ENCODE measurements around the gene SERPINI1.

Gene SERPINI1

DNA sequence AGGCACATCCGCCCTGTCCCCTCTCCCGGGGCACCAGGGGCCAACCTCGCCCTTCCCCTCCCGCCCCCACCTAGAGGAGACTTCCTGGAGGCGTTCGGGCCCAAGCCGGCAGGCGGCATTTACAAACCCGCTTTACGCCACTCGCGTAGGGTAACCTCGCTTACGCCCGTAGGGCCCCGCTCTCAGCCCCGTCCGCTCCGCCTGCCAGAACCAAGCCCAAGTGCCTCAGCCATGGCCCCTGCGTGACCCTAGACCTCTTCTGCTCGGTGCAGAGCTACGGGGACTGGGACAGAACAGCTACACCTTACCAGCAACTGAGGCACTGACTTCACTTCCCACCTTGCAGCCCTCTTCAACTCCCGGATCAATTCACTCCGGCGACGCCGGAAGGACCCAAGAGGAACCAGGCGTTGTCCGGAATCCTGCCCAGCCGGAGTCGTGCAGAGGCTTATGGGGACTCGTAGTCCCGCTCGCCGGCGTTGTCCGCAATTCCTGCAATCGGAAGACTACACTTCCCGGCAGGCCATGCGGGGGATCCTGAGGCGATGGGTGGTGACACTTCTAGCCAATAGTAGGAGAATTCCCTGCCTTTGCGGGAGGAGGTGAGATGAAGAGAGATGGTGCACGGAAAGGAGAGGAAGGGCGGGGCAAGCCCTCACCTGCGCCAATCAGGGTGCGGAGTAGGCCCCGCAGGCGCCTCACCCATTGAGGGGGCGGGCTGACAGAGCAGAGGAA, 856 bp upstream of the SERPINI1 start, which contains the start of gene PDCD10:
Gene PDCD10 (minus strand): TSS at position 395 of the 735 bp plus-strand sequence. CDS start 14,735 bp downstream, outside the sequence.
- peak; percentile 93 to 94 for DNase-seq (ENCODE audit: low read depth in 2 of 2)

GRCh38 chr3:167736264-167736787, 805 bp downstream of the SERPINI1 start:
- no peak for DNase-seq (ENCODE audit: low read depth in 2 of 2)

GRCh38 chr3:167736997-167737396, 1.5 kb downstream of the SERPINI1 start:
- no peak for DNase-seq (ENCODE audit: low read depth in 2 of 2)

DNA sequence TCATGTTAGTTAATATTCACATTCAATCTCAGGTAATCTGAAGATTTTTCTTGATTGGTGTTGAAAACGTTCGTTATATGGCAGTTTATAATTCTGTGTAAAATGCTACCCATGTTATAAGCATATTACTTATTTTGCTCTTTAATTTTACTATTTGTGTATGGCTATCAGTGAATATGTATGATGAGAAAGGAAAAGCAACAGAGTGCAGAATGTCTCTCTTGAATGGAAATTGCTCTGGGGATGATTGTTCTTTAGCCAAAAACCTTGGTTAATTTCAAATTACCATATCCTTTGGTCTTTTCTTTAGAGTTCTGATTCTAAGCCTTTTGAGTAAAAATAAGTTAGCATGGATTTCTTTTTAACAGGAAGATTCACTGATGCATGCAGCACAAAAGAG, 2.5 kb downstream of the SERPINI1 start:
- DNase-seq (ENCODE audit: low read depth in 2 of 2): no peak

DNA sequence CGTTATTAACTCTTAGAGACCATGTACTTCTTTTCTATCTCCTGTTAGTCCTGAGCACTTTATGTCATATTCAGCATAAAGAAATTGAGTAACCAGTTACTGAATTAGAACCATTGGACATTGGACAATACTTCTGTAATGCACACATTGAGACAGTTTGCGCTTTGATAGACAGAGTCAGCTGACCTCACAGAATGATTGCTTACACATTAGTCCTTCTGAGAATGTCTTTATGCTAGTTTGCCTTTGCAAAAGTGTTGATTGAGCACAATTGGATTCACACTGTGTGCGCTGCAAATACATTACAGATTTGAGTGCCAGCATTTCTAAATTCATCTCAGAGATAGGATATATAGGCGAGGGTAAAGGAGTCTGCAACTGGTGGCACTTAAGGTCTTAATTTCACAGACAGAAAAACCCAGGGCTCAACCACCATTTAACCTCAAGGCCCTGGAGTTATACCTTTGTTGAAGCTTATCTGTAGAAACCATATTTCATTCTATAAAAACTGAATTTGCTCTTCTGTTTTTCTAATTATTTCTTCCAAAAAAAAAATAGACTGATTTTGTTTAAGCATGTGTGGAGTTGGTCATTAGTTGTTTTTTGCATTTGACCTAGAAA, 3.8 kb downstream of the SERPINI1 start:
- no peak for DNase-seq (ENCODE audit: low read depth in 2 of 2)

GRCh38 chr3:167740961-167741587, 5.6 kb downstream of the SERPINI1 start:
- DNase-seq (ENCODE audit: low read depth in 2 of 2): no peak

GRCh38 chr3:167742338-167742737, 6.8 kb downstream of the SERPINI1 start:
- DNase-seq (ENCODE audit: low read depth in 2 of 2): no peak

DNA sequence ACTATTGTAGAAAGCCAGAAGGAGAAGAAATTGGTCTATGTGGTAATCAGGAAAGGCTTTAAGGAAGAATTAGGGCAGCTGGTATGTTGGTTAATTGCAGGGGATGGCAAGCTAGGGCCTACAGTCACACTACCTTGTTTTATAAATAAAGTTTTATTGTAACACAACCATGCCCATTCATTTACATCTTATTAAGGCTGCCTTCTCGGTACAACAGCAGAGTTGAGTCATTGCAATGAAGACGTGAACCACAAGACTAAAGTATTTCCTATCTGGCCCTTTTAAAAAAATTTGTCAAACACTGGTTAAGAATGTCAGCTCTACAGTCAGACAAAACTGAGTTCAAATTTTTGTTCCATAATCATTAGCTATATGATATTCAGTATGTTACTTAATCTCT, 8.3 kb downstream of the SERPINI1 start:
- no peak for DNase-seq (ENCODE audit: low read depth in 2 of 2)

GRCh38 chr3:167749209-167749608, 13.7 kb downstream of the SERPINI1 start:
- no peak for DNase-seq (ENCODE audit: low read depth in 2 of 2)

- DNase-seq (ENCODE audit: low read depth in 2 of 2): no peak
Observed at GRCh38 chr3:167749728-167750127, 14.2 kb downstream of the SERPINI1 start.

DNA sequence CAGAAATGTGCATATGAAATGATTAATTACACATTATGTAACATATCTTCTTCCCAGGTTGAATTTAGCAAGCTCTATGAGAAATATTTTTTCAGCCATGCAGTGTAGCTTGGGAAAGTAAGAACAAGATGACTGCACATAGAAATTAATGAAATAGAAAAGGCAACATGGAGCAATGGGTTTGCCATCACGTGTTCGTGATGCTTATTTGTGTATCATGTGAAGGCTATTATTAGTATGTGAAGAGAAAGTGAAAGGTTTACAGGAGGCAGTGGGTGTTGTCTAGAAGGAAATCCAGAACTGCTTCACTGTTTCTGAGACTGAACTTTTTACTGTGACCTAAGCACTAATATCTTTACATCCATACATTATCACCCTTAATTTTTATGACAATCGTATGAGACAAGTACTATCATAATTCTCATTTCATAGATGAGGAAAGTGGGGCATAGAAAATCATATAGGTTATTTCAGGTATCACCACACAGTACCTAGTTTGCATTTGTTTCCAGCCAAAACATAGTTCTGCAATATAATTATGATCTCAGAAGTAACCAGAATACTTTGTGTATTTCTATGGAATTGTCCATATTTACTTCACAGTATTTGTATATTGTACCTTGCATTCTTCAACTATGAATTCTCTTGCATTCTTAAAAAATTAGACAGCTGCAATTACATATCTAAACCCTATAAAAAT, 14.9 kb downstream of the SERPINI1 start:
- no peak for DNase-seq (ENCODE audit: low read depth in 2 of 2)

- DNase-seq (ENCODE audit: low read depth in 2 of 2): no peak
Observed at GRCh38 chr3:167754049-167754448, 18.5 kb downstream of the SERPINI1 start.

GRCh38 chr3:167761302-167761701, 25.8 kb downstream of the SERPINI1 start:
- DNase-seq (ENCODE audit: low read depth in 2 of 2): no peak

DNA sequence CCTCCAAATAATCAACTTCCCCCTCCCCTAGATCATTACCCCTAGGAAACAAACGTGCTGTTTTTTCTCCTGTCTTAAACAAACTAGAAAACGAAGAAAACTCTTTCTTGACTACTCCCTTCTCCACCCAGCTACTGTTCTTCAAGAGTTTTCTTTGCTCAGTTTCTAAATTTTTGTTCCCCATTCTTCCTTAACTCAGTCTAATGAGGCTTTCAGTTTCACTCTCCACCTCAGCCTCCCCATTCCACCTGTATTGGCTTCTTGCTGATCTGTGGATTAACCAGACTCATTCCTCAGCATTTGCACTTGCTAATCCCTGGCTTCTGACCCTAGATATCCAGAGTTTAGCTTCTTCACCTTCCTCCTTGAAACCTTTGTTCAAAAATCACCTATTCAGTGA, 26.8 kb downstream of the SERPINI1 start:
- DNase-seq (ENCODE audit: low read depth in 2 of 2): no peak

DNA sequence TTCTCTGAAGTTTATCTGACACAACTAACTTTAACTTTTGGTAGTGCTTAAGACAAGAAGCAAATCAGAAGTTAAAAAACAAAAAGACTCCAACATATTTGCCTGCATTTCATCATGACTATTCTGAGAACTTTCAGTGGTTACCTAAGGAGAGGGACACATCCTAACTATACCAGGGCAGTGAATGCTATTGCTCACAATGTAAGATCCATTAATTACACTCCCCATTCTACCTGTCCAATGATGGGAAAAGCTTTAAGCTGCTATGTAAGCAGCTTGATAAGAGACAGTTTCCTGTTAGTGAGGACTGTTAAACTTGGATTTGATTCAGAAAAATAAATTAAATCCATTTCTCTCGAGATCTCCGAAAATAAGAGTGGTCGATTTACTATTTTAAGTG, 37.5 kb downstream of the SERPINI1 start:
- no peak for DNase-seq (ENCODE audit: low read depth in 2 of 2)

- DNase-seq (ENCODE audit: low read depth in 2 of 2): no peak
Observed at GRCh38 chr3:167773584-167773983, 38.1 kb downstream of the SERPINI1 start.

DNA sequence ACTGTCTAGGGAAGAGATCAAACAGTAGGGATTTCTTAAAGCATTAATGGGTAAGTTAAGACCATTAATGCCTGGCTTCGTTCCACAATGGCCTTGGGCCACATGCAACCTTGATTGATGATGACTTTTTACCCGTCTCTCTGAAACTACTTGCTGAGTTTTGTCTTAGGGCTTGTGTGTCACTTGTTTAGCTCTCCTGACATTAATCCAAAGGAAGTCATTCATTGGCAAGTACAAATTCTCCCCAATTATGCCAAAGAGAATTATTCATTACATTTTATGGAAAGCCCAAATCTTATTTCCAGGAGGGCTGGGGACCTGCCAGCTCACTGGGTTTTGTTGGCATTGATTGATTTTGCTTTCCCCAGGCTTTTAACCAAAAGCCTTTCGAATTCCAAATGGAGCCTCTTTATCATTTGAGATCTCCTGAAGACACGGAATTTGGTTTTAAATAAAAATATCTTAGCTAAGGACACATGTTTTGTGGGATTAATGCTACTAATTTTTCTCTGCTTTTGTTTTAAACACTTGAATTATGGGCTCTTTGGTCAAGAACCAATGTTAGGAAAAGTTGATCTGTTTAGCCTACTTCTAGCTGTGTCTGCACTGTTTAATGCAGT, 40.7 kb downstream of the SERPINI1 start:
- DNase-seq (ENCODE audit: low read depth in 2 of 2): no peak

DNA sequence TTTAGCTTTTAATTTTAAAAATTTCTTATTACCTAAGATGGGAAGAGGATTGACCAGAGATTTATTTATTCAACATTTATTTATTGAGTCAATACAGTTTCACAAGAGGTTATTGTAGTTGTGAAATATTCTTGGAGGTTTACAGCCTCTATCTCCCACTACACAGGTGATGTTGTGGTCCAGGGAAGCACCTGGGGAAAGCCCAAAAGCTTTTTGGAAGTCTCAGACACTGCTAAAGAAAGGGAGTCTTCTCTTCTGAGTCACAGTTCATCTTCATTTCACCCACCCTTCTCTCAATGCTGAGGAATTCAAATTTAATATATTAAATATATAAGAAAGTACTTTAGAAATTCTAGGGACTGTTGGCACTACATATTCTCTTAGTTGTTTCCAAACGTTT, 41.8 kb downstream of the SERPINI1 start:
- DNase-seq (ENCODE audit: low read depth in 2 of 2): no peak

DNA sequence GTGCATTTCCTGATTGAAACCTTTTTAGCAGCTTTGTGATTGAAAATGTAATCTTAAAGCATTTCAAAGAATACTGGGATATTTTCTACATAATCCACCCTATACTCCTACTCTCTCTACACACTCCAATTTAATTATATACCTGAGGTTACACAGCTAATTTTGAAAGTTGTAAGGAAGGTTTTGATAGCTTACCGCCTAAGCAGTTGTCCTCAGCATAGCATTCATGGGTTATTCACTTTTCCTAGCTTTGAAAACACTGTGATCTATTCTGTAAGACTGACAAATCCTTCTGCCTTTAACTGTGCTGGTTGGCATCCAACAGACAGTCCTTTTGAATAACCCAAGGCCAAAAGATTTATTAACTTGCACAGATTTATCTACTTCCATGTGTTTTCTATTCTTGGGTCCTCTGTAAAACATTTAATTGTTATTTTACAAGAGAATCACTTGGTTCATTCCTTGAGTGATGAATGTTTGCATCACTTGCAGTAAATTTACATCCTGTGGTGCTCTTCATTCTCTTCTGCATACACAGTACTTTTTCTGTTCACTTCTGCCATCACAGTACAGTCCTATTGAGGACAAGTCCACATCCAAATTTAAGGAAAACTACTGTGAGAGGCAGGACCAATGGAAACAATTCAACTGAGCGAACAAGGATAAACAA, 44.8 kb downstream of the SERPINI1 start:
- DNase-seq (ENCODE audit: low read depth in 2 of 2): no peak

DNA sequence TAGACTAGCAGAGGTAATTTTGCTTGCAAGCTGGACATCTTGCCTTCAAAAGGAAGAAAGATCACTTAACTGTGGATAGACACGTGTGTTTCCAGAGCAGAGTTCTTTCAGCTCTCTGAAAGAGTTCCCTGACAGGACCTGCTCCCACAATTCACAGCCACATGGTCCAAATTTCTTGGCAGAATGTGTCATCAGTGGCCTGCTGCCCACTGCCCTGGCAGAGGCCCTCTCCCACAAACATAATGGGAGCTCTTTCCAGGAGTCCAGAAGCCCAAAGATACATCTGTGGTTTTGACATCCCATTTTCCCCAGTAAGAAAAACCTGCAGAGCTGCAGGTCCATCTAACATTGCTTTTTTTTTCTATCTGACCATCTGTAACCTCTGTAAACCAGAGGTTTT, 48.3 kb downstream of the SERPINI1 start:
- no peak for DNase-seq (ENCODE audit: low read depth in 2 of 2)

DNA sequence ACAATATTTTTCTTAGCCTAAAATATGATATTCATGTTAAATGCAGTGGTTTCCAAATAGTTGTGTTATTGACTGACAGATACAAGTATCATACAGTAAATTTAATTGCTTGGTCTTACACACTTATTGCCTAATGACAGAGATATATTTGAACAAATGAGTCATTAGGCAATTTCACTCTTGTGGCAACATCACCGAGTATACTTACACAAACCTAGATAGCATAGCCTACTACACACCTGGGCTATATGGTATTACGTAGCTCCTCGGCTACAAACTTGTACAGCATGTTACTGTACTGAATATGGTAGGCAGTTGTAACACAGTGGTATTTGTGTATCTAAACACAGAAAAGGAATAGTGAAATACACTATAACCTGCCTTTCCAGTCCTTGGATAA, 50.3 kb downstream of the SERPINI1 start:
- no peak for DNase-seq (ENCODE audit: low read depth in 2 of 2)
